K562 (cell line): ENCODE data around the gene ZG16B. TPM values are rescaled to one million over a fixed set of nuclear protein-coding genes. Genes with fewer than 3 reads are reported as not detected.

Experiments
- ATF4 ChIP-seq: fragments of 450-650 bp; formaldehyde crosslinking; IDR thresholded peaks from 2 replicates; pipeline ENCODE4 v1.4.0; 2022; ENCODE audit warnings: mild to moderate bottlenecking, moderate library complexity
- CBX8 ChIP-seq: fragments of 200-600 bp; sonication (generic); IDR thresholded peaks from 2 replicates; pipeline ENCODE4 v1.6.1; 2012; ENCODE audit warnings: borderline replicate concordance, mixed run types, low read depth, mild to moderate bottlenecking, moderate library complexity, mixed read lengths, low read length, control low read depth, inconsistent platforms; ENCODE audit not compliant: poor library complexity, severe bottlenecking; ENCODE audit errors: extremely low read depth
- CLOCK ChIP-seq: fragments of 250-450 bp; sonication (Bioruptor Pico); IDR thresholded peaks from 2 replicates; pipeline ENCODE4 v1.4.0; 2020; ENCODE audit warnings: mild to moderate bottlenecking, moderate library complexity, borderline replicate concordance
- FOXK2 ChIP-seq, 2 experiments: fragments of 450-650 bp; IDR thresholded peaks in 1 of 2; conservative IDR thresholded peaks in 1 of 2; 2 replicates each; pipeline ENCODE4 v1.6.1; 2016; ENCODE audit warnings: low read depth in 2 of 2, mild to moderate bottlenecking in 1 of 2
- HDAC6 ChIP-seq: IDR thresholded peaks from 2 replicates; pipeline ENCODE4 v1.6.1; 2012; ENCODE audit warnings: low read depth, mild to moderate bottlenecking, control low read depth, inconsistent platforms, low read length, moderate library complexity
- HINFP ChIP-seq: fragments of 450-650 bp; conservative IDR thresholded peaks from 2 replicates; pipeline ENCODE4 v1.6.1; 2016; ENCODE audit warnings: missing genetic modification characterization, low read depth, mild to moderate bottlenecking, control low read depth, missing compliant biosample characterization
- SMAD4 ChIP-seq: fragments of 250-450 bp; sonication (Bioruptor Pico); conservative IDR thresholded peaks from 2 replicates; pipeline ENCODE4 v1.8.0; 2021; ENCODE audit warnings: inconsistent platforms, mild to moderate bottlenecking, moderate library complexity
- SMARCA5 ChIP-seq: fragments of 450-650 bp; IDR thresholded peaks from 2 replicates; pipeline ENCODE4 v1.6.1; 2016
- SPI1 ChIP-seq: IDR thresholded peaks from 2 replicates; pipeline ENCODE4 v1.6.1; 2011; ENCODE audit warnings: low read depth, low read length, control low read depth, borderline replicate concordance
- TBP ChIP-seq: optimal IDR thresholded peaks from 2 replicates; pipeline ENCODE3; 2011; ENCODE audit warnings: low read depth, low read length, improper control_type of control experiment
- ZNF184 ChIP-seq: sonication (generic); formaldehyde crosslinking; IDR thresholded peaks from 2 replicates; pipeline ENCODE4 v1.5.0; 2020; ENCODE audit warnings: missing genetic modification reagents
- polyA plus RNA-seq, 8 experiments: library from polyadenylated mRNA; depleted of rRNA in 4 of 8; stranded (reverse) in 5 of 8; unstranded in 3 of 8; fragments of >200 nt; fragmentation: Nextera tagmentation in 2 of 8; fragmentation: Illumina TruSeq in 1 of 8; extraction: Ambion mirVana in 2 of 8; extraction: Trizol in 1 of 8; gene quantifications; 2 replicates each; pipeline versions ENCODE4 v1.2.1 to v1.2.3, GENCODE V29; 2011 to 2014; ENCODE audit warnings: inconsistent platforms in 1 of 8, missing spikeins in 1 of 8
- total RNA-seq, 7 experiments: library from RNA; depleted of rRNA in 6 of 7; stranded (reverse); fragments of >200 nt in 6 of 7; fragmentation: Illumina TruSeq in 2 of 7; extraction: Trizol in 2 of 7; gene quantifications; 2 replicates each; pipeline versions ENCODE4 v1.2.1 to v1.2.3, GENCODE V29; 2011 to 2021; ENCODE audit warnings: low replicate concordance in 1 of 7

ZG16B gene
- total and polyA plus RNA-seq, 9 of the 15 experiments (the other 6 are each of a cell fraction or from before 2014, with no cell fraction given) = 0.25 to 0.43 (median 0.34) TPM; not detected in 5

GRCh38 chr16:2795395-2796143, 34.5 kb upstream of the ZG16B start (continued):
- TF ChIP-seq SMAD4 (0 out of 2 replicates have a peak, but pooled peaks have one; percentile 30), SPI1 (peak; percentile 86), TBP (no peak), FOXK2 (conservative IDR thresholded peaks at IDR 0.05 in 1 of 2, IDR thresholded peaks at IDR 0.05 in 1 of 2; ENCODE audit: low read depth in 2 of 2) (peak; percentile 50 to 53; a peak in 2 of 4 replicates), SMARCA5 (no peak), CBX8 (no peak), ATF4 (CRISPR knock-in tag) (no peak), HINFP (tag) (no peak), HDAC6 (no peak), ZNF184 (no peak), CLOCK (CRISPR knock-in tag) (no peak)
